Renal cortical epithelial cell (primary cell): Measurements from ENCODE around the gene NRBF2. TPM values are rescaled to one million over a fixed set of nuclear protein-coding genes. Genes with fewer than 3 reads are reported as not detected.
A peak's percentile ranks its signal among the peaks of the same experiment; 100 is the strongest.
"Not testable (repeated sequence)": the region's sequence is repeated elsewhere in the genome, so short reads cannot be mapped to it uniquely, and the experiment has no call there.

Experiments
- DNase-seq: peaks from one replicate; pipeline ENCODE4 v3.0.0-alpha.2; 2011; ENCODE audit warnings: low read depth
- total RNA-seq: library from RNA; depleted of rRNA; stranded (reverse); fragments of >200 nt; gene quantifications from 2 replicates; pipeline ENCODE4 v1.2.3, GENCODE V29; 2014

The NRBF2 gene
- total RNA-seq, 1 donor from 2014 or later: 33.9 TPM

DNA sequence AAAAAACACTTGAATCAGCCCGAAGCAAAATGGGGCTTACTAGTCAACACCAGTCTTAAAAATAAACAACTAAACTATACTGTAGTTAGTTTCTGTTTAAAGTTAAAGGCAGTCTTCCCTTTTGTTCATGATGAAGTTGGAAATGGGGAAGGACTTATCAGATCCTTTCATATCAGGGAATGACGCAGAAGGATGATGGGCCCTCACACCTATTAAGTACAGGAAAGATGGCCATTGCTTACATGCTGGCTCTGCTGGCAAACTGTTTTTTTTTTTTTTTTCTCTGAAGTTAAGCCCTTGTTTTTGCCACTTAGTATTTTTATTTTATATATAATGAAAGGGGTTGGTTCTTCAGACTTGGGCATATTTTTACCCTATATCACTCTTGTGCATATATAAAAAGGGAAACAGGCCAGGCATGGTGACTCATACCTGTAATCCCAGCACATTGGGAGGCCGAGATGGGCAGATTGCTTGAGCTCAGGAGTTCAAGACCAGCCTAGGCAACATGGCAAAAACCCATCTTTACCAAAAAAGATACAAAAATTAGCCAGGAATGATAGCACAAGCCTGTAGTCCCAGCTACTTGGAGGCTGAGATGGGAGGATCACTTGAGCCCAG lies 16.6 kb upstream of the NRBF2 start:
- DNase-seq: no peak

DNA sequence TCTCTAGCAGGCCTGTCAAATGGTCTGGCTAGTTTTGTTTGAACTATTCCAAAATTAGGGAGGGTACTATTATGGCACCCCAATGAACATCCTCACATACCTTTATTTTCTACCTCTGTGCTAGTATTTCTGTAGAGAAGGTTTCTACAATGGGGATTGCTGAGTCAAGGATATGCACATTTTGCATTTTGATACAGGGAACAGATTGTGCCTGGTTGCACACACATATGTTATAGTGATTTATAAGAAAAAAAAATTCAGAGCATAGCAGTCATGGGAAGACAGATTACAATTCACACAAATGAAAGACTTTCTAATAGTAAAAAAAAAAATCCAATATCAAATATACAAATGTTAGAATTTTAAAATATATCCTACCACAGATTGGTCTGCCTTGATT lies 14.1 kb upstream of the NRBF2 start:
- DNase-seq: no peak

DNA sequence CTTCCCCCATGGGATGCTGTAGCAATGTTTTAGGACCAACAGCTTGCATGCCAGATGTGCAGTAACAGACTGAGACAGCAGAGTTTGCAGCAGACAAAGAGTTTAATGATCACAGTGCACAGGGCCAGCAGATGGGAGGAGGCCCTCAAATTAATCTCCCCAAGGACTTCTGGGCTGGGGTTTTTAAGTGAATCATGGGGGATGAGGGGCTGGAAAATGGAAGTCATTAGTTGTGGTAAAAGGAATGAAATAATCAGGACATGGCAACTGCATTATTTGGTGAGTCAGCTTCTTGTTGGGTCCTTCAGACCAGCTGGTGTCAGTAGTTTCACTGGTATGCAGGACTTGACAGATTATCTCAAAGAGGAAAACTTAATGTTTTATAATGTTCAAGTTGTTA lies 12.6 kb upstream of the NRBF2 start:
- DNase-seq: peak; percentile 29

DNA sequence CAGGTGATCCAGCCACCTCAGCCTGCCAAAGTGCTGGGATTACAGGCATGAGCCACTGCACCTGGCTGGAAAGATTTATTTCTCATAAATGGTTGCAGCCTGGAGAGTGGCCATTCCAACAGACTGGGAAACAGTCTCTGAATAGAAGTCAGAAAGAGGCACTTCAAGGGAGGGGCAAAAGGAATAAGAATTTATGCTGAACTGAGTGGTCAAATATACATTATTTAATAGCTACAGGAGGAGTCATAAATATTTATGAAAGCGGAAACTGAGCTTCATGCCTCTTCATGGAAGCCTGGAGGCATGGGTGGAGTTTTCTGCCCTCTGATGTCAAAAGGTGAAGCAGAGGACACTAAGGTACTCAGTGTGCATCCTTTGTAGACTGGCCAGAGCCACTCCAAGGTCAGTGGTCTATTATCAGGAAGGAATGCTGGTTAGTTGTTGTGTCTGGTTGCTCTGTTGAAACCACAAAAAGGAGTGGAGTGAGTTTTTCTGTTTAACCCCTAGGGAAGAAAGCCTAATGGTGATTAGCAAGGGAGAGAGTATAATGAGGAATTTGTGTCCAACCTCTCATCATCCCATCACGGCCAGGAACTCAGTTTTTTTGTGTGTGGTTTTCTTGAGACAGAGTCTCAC lies 9.3 kb upstream of the NRBF2 start:
- no peak for DNase-seq

DNA sequence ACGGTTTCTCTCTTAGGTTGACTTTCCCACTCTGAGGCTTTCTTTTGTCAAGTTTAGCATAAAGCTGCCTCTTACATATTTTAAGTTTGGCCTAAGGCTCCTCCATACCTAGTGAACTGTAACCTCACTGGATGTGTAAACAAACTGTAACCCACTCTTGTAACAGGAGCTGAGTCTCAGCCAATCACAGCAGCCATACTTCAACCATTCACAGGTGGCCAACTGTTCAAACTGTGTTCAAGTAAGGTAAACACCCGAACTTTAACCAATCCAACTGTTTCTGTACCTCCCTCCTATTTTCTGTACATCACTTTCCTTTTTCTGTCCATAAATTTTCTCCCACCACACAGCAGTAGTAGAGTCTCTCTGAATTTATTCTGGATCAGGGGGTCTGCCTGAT lies 7.7 kb upstream of the NRBF2 start:
- DNase-seq: peak; percentile 17

DNA sequence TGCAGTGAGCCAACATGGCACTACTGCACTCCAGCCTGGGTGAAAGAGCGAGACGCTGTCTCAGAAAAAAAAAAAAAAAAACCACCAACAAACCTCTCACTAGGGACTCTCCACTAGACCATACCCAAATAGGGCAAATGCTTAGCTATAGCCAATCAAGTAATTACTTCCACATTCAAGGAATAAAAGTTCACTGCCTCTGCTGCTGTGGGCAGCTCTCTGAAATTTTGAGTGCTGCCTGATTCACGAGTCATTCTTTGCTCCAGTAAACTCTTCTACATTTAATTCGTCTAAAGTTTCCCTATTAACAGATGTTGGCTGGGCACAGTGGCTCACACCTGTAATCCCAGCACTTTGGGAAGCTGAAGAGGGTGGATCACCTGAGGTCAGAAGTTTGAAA lies 4.7 kb upstream of the NRBF2 start:
- peak; percentile 60 for DNase-seq

DNA sequence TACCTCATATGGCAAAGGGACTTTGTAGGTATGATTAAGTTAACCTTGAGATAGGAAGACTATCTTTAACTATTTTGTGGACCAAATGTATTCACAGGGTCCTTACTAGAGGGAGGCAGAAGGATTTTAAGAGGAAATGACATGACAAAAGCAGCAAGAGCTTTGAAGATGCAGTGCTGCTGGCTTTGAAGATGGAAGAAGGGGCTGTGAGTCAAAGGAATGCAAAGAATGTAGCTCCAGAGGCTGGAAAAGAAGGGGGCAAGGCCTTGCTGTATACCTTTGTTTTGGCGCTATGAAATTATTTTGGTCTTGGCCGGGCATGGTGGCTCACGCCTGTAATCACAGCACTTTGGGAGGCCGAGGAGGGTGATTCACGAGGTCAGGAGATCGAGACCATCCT lies 3.2 kb upstream of the NRBF2 start:
- no peak for DNase-seq

DNA sequence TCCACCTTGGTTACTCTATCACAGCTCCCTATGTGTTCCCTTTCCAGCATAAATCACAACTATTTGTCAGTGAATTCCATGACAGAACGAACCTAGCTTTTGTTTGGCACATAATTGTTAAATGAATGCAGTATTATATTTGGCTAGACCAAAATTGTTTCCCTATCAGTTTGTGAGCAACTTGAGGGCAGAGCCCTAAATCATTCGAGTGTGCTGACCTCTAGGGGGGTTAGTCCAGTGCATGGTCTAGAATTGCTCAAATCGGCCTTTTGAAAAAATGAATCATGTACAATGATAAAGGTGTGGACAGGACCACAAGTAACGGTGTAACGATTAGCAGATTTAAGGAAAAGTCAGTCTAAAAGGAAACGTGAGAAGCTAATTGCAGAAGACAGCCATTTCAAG lies 475 bp upstream of the NRBF2 start:
- no peak for DNase-seq

DNA sequence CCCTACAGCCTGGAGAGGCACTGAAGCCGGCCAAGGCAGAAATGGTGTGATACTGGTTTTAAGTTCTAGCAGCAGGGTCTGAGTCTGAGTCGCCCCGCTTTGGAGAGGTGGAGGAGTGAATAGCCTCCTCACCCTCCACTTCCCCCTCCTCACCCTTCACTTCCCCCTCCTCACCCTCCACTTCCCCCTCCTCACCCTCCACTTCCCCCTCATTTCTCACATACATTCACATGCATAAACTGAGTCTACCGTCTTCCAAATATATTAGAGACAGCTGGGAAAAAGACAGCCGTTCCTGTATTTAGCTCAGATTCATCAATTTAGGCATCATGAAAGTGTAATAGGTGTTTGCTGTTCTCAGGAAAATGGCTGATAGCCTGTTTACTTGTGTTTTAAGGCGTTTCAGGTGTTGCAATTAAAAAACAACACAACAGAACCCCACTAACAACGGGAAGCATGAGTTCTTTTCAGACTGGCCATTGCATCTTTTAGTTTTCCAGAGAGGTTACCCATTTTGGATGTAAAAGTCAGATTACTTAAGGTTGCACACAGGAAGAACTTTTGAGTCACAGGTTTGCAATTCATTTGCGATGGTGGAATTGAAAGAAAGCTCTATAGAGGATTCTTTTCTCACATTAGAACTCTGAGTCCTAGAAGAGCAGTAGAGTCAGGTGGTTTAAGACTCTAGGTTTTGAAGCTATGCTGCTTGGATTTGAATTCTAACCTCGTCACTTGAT lies 861 bp downstream of the NRBF2 start:
- peak; percentile 70 for DNase-seq

DNA sequence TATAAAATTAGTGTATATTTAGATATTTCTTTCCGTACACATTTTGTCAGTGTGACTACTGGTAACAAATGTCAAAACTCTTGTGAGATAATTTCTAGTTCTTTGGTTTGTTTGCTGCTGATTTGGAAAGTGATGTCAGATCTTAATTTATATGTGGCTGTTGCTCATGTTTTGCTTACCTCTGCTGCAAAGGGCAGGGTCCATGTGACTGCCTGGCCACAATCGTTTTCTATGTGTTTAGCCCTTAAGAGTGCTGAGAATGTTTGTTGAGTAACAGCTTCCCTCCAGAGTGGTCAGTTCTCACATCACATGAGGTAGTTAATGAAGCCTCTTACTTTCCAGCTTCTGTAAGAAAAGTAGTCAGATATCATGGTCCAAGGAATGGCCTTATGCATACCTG lies 4.2 kb downstream of the NRBF2 start:
- DNase-seq: peak; percentile 92

DNA sequence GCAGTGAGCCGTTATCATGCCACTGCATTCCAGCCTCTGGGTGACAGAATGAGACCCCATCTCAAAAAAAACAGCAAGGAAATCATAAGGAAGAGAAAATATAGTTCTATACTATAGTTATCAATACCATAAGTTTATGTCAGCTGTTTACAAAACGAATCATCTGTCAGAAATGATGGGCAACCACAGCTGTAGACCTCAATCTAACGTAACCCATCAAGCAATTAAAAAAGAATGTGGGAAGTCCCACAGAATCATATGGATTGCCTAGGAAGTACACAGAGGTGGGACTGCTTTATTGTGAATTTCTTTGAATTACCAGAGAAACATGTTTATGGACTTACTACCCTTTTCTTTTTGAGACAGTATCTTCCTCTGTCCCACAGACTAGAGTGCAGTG lies 6.9 kb downstream of the NRBF2 start:
- DNase-seq: no peak

DNA sequence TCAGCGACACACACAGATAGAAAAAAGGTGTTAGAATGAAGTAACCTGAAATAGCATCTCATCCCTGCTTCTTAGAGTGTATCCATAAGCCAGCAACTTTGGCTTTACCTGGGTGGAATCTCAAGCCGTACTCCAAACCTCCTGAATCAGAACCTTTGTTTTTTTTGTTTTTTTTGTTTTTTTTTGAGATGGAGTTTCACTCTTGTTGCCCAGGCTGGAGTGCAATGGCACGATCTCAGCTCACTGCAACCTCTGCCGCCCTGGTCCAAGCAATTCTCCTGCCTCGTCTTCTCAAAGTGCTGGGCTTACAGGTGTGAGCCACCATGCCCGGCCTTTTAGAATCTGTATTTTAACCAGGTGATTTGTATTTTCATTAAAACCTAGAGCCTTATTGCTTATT lies 9.0 kb downstream of the NRBF2 start:
- DNase-seq: no peak

DNA sequence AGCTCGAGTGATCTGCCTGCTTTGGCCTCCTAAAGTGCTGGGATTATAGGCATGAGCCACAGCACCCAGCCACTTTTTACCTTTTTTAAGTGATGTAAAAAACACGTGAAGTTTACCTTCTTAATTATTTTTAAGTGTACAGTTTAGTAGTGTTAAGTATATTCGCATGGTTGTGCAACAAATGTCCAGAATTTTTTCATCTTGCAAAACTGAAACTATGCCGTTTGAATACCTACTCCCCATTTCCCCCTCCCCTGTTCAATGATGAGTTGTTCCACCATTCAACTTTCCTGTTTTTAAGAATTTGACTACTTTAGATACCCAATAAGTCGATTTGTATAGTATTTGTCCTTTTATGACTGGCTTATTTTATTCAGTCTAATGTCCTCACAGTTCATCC lies 10.9 kb downstream of the NRBF2 start:
- no peak for DNase-seq

DNA sequence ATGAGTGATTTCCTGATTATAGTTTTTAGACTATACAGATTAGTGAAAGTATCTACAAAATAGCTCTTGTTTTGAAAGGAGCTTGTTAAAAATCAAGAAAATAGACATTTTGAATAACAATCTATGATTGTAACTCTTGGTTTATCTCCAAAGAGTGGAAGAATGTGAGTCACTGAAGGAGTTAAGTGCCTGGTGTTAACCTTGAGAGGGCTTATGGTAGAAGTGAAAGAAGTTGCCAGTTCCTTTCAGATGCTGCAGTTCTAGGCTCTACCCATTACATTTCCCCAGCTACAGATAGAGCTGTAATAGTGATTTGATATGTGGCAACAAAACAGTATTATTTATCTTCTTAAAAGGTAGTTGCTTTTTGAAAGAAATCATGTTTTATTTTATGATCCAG lies 12.7 kb downstream of the NRBF2 start:
- peak; percentile 23 for DNase-seq

DNA sequence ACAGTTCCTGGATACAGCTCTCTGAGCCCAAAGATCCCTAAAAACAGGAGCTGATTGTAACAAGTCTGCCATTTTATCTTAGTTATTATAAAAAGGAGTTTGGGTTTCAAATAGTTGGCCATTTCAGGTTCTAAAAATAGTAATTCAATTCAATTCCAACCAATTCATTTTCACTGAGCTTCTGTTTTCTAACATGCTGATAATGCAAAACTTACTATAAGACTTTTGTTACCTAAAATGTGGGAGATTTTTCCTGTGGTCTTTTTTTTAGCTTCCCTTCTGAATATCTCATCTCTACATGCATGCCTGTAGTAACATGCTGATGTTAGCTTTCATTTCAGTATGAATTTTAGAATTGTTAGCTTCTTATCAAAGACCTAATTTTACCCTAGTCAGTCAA lies 13.4 kb downstream of the NRBF2 start:
- DNase-seq: no peak

DNA sequence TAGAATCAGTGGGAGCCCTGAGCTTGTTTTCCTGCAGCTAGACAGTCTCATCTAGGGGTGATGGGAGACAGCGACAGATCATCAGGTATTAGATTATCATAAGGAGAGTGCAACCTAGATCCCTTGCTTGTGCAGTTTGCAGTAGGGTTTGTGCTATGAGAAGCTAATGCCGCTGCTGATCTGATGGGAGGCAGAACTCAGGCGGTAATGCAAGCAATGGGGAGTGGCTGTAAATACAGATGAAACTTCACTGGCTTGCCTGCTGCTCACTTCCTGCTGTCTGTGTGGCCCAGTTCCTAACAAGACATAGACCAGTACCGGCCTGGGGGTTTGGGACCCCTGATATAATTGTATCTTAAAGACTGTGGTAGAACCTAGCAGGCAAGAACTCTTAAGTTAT lies 17.6 kb downstream of the NRBF2 start:
- DNase-seq: no peak

DNA sequence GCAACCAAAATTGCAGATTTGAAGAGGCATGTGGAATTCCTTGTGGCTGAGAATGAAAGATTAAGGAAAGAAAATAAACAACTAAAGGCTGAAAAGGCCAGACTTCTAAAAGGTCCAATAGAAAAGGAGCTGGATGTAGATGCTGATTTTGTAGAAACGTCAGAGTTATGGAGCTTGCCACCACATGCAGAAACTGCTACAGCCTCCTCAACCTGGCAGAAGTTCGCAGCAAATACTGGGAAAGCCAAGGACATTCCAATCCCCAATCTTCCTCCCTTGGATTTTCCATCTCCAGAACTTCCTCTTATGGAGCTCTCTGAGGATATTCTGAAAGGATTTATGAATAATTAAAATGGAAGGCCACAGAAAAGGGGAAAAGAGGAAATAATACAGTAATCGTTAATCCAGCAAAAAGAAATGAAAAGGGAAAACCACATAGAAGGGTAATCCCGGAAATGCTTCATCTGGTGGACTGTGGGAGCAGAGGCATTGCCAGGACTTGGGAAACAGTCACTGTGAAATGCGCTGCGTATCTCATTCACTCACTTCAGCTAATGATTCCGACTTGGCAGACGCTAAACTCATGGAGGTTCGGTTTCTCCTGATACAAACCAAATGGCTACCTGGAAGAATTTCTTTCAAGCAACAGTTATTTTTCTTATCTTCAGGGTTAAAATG lies 20.9 kb downstream of the NRBF2 start:
- not testable (repeated sequence) for DNase-seq

DNA sequence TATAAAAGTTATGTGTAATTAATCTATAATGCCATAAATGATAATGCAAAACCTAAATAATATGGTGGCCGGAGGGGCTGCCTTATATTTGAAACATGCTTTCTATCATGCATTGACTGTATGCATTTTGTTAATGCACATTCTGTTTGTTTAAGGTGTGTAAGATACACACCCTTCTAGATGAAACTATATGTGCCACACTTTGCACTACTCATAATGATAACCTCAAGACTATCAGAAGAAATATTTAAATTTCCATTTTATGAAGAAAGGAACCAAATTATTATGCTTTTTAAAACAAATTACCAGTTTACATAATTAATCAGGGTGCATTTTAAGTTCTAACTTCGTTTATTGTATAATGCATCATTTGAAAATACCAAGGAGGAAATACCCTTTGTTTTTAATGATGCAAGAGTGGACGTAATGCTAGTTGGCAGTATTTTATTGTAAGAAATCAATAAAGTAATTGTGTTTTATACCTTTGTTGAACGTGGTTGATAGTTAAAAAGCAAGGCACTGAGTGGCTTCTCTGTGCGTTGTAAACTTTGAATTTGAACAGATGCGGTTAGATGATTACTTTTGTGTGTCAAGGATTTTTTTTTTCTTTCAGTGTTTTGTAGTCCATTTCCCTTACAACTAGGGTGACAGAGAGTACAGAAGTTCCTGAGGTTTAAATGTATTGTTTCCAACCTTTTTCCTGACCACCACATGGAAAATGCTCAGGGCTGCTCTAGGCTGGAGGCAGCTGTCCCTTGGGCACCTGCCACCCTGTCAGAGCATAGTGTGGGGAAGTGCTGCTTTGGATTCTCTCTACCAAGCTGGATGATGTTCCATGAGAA lies 21.6 kb downstream of the NRBF2 start:
- no peak for DNase-seq

DNA sequence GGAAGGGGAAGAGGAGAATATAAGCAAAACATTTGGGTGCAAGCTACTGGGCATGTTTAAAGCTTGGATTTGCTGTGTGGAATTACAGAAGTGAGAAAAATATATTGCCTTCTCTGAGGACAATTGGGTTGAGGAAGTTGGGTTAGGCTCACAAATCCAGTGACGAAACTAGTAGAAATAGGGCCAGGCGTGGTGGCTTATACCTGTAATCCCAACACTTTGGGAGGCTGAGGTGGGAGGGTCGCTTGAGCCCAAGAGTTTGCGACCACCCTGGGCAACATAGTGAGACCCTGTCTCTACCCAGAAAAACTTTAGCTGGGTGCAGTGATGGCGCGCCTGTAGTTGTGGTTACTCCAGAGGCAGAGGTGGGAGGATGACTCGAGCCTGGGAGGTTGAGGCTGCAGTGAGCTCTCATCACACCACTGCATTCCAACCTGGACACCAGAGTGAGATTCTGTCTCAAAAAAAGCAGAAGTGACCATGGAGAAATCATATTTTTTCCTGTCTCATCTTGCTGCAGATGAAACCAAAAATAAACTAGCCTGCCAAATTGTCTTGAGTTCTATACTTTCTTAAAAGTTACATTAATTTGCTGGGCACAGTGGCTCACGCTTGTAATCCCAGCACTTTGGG lies 22.4 kb downstream of the NRBF2 start:
- DNase-seq: no peak

DNA sequence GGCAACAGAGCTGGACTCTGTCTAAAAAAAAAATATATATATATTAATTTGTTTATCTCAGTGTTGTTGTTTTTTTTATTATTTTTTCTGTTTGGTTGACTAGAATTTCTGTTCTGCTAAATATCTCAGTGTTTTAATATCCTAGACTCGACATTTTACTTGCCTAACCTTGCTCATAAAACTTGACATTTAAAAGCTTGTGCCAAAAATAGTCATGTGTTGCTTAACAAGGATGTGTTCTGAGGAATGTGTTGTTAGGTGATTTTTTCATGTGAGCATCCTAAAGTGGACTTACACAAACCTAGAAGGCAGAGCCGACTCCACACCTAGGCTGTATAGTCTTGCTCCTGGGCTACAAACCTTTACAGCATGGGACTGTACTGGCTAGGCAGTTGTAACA lies 23.1 kb downstream of the NRBF2 start:
- DNase-seq: no peak

DNA sequence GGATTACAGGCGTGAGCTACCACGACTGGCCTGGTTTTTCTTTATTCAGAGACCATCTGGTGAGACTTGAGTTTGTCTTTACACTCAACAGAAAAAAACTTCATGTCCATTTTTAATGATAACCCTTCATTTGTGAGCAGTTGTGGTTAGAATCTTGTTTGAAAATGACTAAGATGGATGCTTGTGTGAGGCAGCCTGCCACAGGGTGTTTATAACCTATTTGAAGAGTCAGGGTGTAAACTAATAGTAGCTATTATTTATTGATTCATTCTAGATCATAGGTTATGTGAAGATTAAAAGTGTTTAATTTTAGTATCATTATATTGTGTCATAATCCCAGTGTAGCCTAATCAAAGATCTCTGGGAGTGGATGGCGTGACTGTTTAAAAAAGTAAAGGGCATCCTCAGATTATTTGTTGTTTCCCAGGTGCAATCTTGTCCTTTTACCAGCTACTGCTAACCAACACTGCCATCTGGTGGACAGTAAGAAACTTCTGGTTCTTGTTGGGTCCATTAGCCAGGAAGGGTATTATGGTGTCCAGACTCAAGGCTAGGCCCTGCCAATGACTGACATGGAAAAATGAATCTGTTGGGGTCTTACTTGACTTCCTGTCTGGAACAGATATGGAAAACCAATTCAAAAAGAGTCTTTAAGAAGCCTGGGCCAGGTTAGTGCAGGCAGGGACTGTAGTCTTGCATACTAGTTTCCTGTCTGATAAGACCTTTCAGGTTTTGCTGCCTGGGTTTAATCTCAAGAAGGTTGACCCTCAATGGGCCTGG lies 24.9 kb downstream of the NRBF2 start:
- peak; percentile 88 for DNase-seq
